IPS DF 6.9 (cell line): ENCODE measurements around the gene LEMD2.
A peak's percentile ranks its signal among the peaks of the same experiment; 100 is the strongest.

Experiments used
- DNase-seq: peaks from one replicate; pipeline ENCODE4 v3.0.0-alpha.2; 2013; ENCODE audit warnings: low read depth, low spot score
- H3K27ac ChIP-seq: one replicate; pipeline ENCODE4 v1.5.1; 2013; ENCODE audit warnings: low read length, control low read depth
- H3K27me3 ChIP-seq: 2 replicates; pipeline ENCODE4 v1.6.1; 2013; ENCODE audit warnings: mild to moderate bottlenecking, low read length; ENCODE audit not compliant: control insufficient read depth, insufficient read depth
- H3K36me3 ChIP-seq: 2 replicates; pipeline ENCODE4 v1.6.1; 2013; ENCODE audit warnings: low read length; ENCODE audit not compliant: control insufficient read depth, insufficient read depth
- H3K4me1 ChIP-seq: 2 replicates; pipeline ENCODE4 v1.6.1; 2013; ENCODE audit warnings: low read length; ENCODE audit not compliant: control insufficient read depth, insufficient read depth
- H3K4me3 ChIP-seq: 2 replicates; pipeline ENCODE4 v1.5.1; 2013; ENCODE audit warnings: mild to moderate bottlenecking, low read length
- H3K9me3 ChIP-seq: 2 replicates; pipeline ENCODE4 v1.6.1; 2013; ENCODE audit warnings: low read length, inconsistent platforms; ENCODE audit not compliant: control insufficient read depth, insufficient read depth
- WGBS: extraction: QIAGEN DNeasy Blood & Tissue Kit; methylation state at CpG from one replicate; pipeline ENCODE4 v1.1.7; 2013; ENCODE audit warnings: mixed read lengths, missing lambda C conversion rate; ENCODE audit not compliant: insufficient read length, insufficient coverage; 5-methylcytosine and 5-hydroxymethylcytosine counted together

The LEMD2 gene

GRCh38 chr6:33747823-33748222 lies 41.1 kb downstream of the LEMD2 start:
- H3K4me3 ChIP-seq: no peak overlapping the region
- H3K27me3 ChIP-seq: no peaks in the 10 kb centered on the region
- WGBS: no CpG with 5 or more reads among the region's 5 CpGs
- no peaks in the 10 kb centered on the region for H3K36me3 ChIP-seq
- DNase-seq: no peak
- peaks cover 17% of the 10 kb centered on the region for H3K4me1 ChIP-seq
- H3K27ac ChIP-seq: no peak overlapping the region
- H3K9me3 ChIP-seq: no peaks in the 10 kb centered on the region

DNA sequence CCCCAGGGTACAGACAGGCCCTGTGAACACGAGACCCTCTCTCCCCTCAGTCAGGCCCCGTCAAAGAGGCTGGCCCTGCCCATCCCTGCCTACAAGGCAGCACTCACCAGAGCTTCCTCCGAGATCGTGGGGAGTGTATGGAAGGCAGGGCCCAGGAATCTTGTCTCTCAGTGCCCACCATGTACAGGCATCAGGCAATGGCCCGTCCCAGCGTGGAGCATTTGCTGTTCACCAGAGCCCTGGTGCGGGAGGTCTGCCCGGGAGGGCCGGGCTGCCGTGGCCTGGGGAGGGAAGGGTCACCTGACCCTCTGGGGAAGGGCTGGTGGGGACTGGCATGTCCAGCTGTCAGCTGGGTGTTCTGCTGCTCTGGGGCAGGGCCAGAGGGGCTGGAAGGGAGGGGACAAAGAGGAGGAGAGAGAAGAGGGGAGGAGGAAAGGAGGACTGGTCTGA lies 42.3 kb downstream of the LEMD2 start, which contains the start of gene IP6K3:
IP6K3 (minus strand) TSS at position 255 of the 450 bp plus-strand sequence. CDS start 11,429 bp downstream, outside the sequence.
- no peaks in the 10 kb centered on the region for H3K27me3 ChIP-seq
- peaks cover 18% of the 10 kb centered on the region for H3K4me1 ChIP-seq
- no peak within 1 kb of the TSS for H3K4me3 ChIP-seq
- no peak within 1 kb of the TSS for H3K27ac ChIP-seq
- no peak for DNase-seq
- H3K9me3 ChIP-seq: no peaks in the 10 kb centered on the region
- WGBS: no CpG with 5 or more reads among the region's 10 CpGs
- no peaks in the 10 kb centered on the region for H3K36me3 ChIP-seq

DNA sequence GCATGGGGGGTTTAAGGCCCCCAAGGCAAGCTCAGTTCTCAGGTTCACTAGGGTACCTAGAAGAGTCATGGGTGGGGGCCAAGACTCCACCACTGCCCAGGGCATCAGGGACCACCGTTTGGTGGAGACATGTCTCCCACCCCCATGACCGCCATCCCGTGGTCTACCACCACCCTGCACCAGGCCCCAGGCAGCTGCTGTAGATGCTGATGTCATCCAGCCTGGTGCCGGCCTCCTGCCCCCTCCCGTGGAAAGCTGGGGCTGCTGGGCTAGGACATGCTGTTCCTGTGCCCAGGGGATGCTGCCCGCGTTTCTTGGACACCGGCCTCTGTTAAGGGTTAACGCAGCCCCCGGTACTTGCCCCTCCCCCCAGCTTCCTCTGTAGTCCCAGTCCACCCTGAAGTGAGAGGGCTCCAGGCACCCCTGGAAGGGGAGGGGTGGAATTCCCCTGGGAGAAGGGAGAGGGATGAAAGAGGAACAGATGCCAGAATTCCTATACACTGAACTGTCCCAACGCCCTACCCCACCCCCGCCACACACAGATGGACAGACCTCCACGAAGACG lies 42.8 kb downstream of the LEMD2 start:
- no peaks in the 10 kb centered on the region for H3K36me3 ChIP-seq
- H3K27ac ChIP-seq: no peak overlapping the region
- no peaks in the 10 kb centered on the region for H3K9me3 ChIP-seq
- no peak for DNase-seq
- no CpG with 5 or more reads among the region's 14 CpGs for WGBS
- H3K27me3 ChIP-seq: no peaks in the 10 kb centered on the region
- H3K4me3 ChIP-seq: no peak overlapping the region
- H3K4me1 ChIP-seq: peaks cover 18% of the 10 kb centered on the region

- H3K9me3 ChIP-seq: no peaks in the 10 kb centered on the region
- no CpG with 5 or more reads among the region's 7 CpGs for WGBS
Measured at GRCh38 chr6:33745548-33745947, 43.4 kb downstream of the LEMD2 start.

GRCh38 chr6:33744895-33745546 lies 43.9 kb downstream of the LEMD2 start:
- H3K36me3 ChIP-seq: no peaks in the 10 kb centered on the region
- no peak overlapping the region for H3K27ac ChIP-seq
- no peaks in the 10 kb centered on the region for H3K9me3 ChIP-seq
- no peak overlapping the region for H3K4me3 ChIP-seq
- H3K27me3 ChIP-seq: no peaks in the 10 kb centered on the region
- H3K4me1 ChIP-seq: peaks cover 18% of the 10 kb centered on the region
- no CpG with 5 or more reads among the region's 13 CpGs for WGBS
- no peak for DNase-seq

More at GRCh38 chr6:33745548-33745947, 43.4 kb downstream of the LEMD2 start:
- Histone ChIP-seq H3K27me3 (no peaks in the 10 kb centered on the region), H3K36me3 (no peaks in the 10 kb centered on the region), H3K4me3 (no peak overlapping the region), H3K4me1 (peaks cover 18% of the 10 kb centered on the region), H3K27ac (no peak overlapping the region)
- no peak for DNase-seq

- peak; percentile 82 for DNase-seq
- Histone ChIP-seq H3K4me3 (no peak overlapping the region), H3K27me3 (no peaks in the 10 kb centered on the region), H3K4me1 (peaks cover 18% of the 10 kb centered on the region), H3K27ac (no peak overlapping the region), H3K9me3 (no peaks in the 10 kb centered on the region), H3K36me3 (no peaks in the 10 kb centered on the region)
- WGBS: no CpG with 5 or more reads among the region's 11 CpGs
Measured at GRCh38 chr6:33744001-33744848, 44.7 kb downstream of the LEMD2 start.

DNA sequence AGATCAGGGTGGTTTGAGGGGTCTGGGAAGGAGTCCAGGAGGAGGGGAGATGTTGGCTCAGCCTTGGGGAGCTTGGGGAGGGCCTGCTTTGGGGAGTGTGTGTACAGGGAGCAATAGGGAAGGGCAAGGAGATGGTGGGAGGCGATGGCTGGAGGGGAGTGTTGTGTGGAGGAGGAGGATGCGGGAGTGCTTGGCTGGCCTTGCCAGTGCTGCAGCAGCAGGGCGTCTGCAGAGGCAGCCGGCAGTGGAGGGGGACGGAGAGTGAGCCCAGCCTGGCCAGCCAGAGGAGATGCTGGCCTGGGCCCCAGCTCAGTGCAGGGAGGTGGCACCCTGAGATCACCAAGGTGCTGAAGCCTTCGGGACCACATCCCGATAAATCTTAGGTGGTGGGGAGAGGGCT lies 46.1 kb downstream of the LEMD2 start:
- no peak for DNase-seq
- Histone ChIP-seq H3K27ac (no peak overlapping the region), H3K36me3 (no peaks in the 10 kb centered on the region), H3K4me1 (peaks cover 15% of the 10 kb centered on the region), H3K4me3 (no peak overlapping the region), H3K9me3 (no peaks in the 10 kb centered on the region), H3K27me3 (no peaks in the 10 kb centered on the region)
- no CpG with 5 or more reads among the region's 7 CpGs for WGBS

GRCh38 chr6:33742092-33742491 lies 46.8 kb downstream of the LEMD2 start:
- Histone ChIP-seq H3K36me3 (no peaks in the 10 kb centered on the region), H3K4me3 (no peak overlapping the region), H3K27ac (no peak overlapping the region), H3K4me1 (peaks cover 15% of the 10 kb centered on the region), H3K27me3 (no peaks in the 10 kb centered on the region), H3K9me3 (no peaks in the 10 kb centered on the region)
- WGBS: no CpG with 5 or more reads among the region's 9 CpGs
- no peak for DNase-seq

- no peak for DNase-seq
- no peaks in the 10 kb centered on the region for H3K27me3 ChIP-seq
- H3K36me3 ChIP-seq: no peaks in the 10 kb centered on the region
- WGBS: no CpG with 5 or more reads among the region's 5 CpGs
- H3K4me3 ChIP-seq: no peak overlapping the region
- no peaks in the 10 kb centered on the region for H3K9me3 ChIP-seq
- no peak overlapping the region for H3K27ac ChIP-seq
- H3K4me1 ChIP-seq: peaks cover 4% of the 10 kb centered on the region; the same call in 1 of the 2 replicates
Measured at GRCh38 chr6:33740794-33741193, 48.1 kb downstream of the LEMD2 start.

- Histone ChIP-seq H3K9me3 (no peaks in the 10 kb centered on the region), H3K27me3 (no peaks in the 10 kb centered on the region), H3K27ac (no peak overlapping the region), H3K4me1 (peaks cover 3% of the 10 kb centered on the region; the same call in 1 of the 2 replicates), H3K4me3 (no peak overlapping the region), H3K36me3 (no peaks in the 10 kb centered on the region)
- no peak for DNase-seq
- WGBS: no CpG with 5 or more reads among the region's 6 CpGs
Measured at GRCh38 chr6:33740204-33740608, 48.7 kb downstream of the LEMD2 start.
